Measurements from ENCODE around the gene ERF.

ERF gene

GRCh38 chr19:42275517-42275916 is 20.6 kb upstream of the ERF start:
- Histone ChIP-seq H3K79me2 (ENCODE audit: insufficient read depth, low read depth) (peaks cover 18% of the 10 kb centered on the region; the same call in 1 of the 2 replicates), H3K27ac (no peak overlapping the region), H3K4me2 (no peak overlapping the region), H3K4me1 (ENCODE audit: low read depth, poor library complexity, severe bottlenecking) (peaks cover 36% of the 10 kb centered on the region), H4K20me1 (ENCODE audit: insufficient read depth) (no peaks in the 10 kb centered on the region), H3K27me3 (ENCODE audit: insufficient read depth, low read depth) (no peaks in the 10 kb centered on the region), H2AFZ (ENCODE audit: low read depth) (no peak overlapping the region), H3K4me3 (IDR thresholded peaks at IDR 0.05; ENCODE audit: insufficient read depth, low read depth, low read length) (no peak overlapping the region), H3K9ac (no peak overlapping the region), H3K36me3 (ENCODE audit: insufficient read depth) (no peaks in the 10 kb centered on the region)
- no peak for TF ChIP-seq CTCF (conservative IDR thresholded peaks at IDR 0.05; ENCODE audit: low read depth, low read length)

- Histone ChIP-seq H4K20me1 (ENCODE audit: insufficient read depth) (no peaks in the 10 kb centered on the region), H3K9ac (no peak overlapping the region)
- no peak for TF ChIP-seq CTCF (conservative IDR thresholded peaks at IDR 0.05; ENCODE audit: low read depth, low read length)
Observed at GRCh38 chr19:42275103-42275502, 20.2 kb upstream of the ERF start.

GRCh38 chr19:42274065-42274682 is 19.2 kb upstream of the ERF start:
- no peaks in the 10 kb centered on the region for H3K36me3 ChIP-seq (ENCODE audit: insufficient read depth)
- no peak overlapping the region for H3K27ac ChIP-seq
- no peak overlapping the region for H3K9ac ChIP-seq
- no peaks in the 10 kb centered on the region for H3K27me3 ChIP-seq (ENCODE audit: insufficient read depth, low read depth)
- no peak overlapping the region for H2AFZ ChIP-seq (ENCODE audit: low read depth)
- TF ChIP-seq CTCF (conservative IDR thresholded peaks at IDR 0.05; ENCODE audit: low read depth, low read length): no peak
- no peaks in the 10 kb centered on the region for H4K20me1 ChIP-seq (ENCODE audit: insufficient read depth)
- peaks cover 27% of the 10 kb centered on the region for H3K4me1 ChIP-seq (ENCODE audit: low read depth, poor library complexity, severe bottlenecking)
- H3K4me2 ChIP-seq: no peak overlapping the region
- H3K4me3 ChIP-seq (IDR thresholded peaks at IDR 0.05; ENCODE audit: insufficient read depth, low read depth, low read length): no peak overlapping the region
- H3K79me2 ChIP-seq (ENCODE audit: insufficient read depth, low read depth): peaks cover 30% of the 10 kb centered on the region; the same call in 1 of the 2 replicates

More at GRCh38 chr19:42275103-42275502, 20.2 kb upstream of the ERF start:
- Histone ChIP-seq H3K27me3 (ENCODE audit: insufficient read depth, low read depth) (no peaks in the 10 kb centered on the region), H2AFZ (ENCODE audit: low read depth) (no peak overlapping the region), H3K4me2 (no peak overlapping the region), H3K4me3 (IDR thresholded peaks at IDR 0.05; ENCODE audit: insufficient read depth, low read depth, low read length) (no peak overlapping the region), H3K27ac (no peak overlapping the region), H3K4me1 (ENCODE audit: low read depth, poor library complexity, severe bottlenecking) (peaks cover 31% of the 10 kb centered on the region), H3K36me3 (ENCODE audit: insufficient read depth) (no peaks in the 10 kb centered on the region), H3K79me2 (ENCODE audit: insufficient read depth, low read depth) (peaks cover 23% of the 10 kb centered on the region; the same call in 1 of the 2 replicates)

GRCh38 chr19:42273407-42274064 is 18.6 kb upstream of the ERF start:
- H4K20me1 ChIP-seq (ENCODE audit: insufficient read depth): no peaks in the 10 kb centered on the region

More at GRCh38 chr19:42273407-42274064, 18.6 kb upstream of the ERF start:
- Histone ChIP-seq H3K4me3 (IDR thresholded peaks at IDR 0.05; ENCODE audit: insufficient read depth, low read depth, low read length) (no peak overlapping the region), H3K36me3 (ENCODE audit: insufficient read depth) (no peaks in the 10 kb centered on the region), H2AFZ (ENCODE audit: low read depth) (no peak overlapping the region), H3K4me2 (no peak overlapping the region), H3K4me1 (ENCODE audit: low read depth, poor library complexity, severe bottlenecking) (peaks cover 20% of the 10 kb centered on the region), H3K79me2 (ENCODE audit: insufficient read depth, low read depth) (peaks cover 30% of the 10 kb centered on the region; the same call in 1 of the 2 replicates), H3K27ac (no peak overlapping the region), H3K9ac (no peak overlapping the region), H3K27me3 (ENCODE audit: insufficient read depth, low read depth) (no peaks in the 10 kb centered on the region)
- no peak for TF ChIP-seq CTCF (conservative IDR thresholded peaks at IDR 0.05; ENCODE audit: low read depth, low read length)
